ENCODE data around the gene COPG1.
A peak's percentile ranks its signal among the peaks of the same experiment; 100 is the strongest.

Gene COPG1

GRCh38 chr3:129277829-129278271 lies 28.4 kb downstream of the COPG1 start:
- Histone ChIP-seq H3K27me3 (ENCODE audit: insufficient read depth, low read length) (no peaks in the 10 kb centered on the region), H3K4me1 (ENCODE audit: insufficient read depth, low read length) (peaks cover 15% of the 10 kb centered on the region), H3K9me3 (ENCODE audit: low read length) (no peaks in the 10 kb centered on the region), H3K36me3 (ENCODE audit: insufficient read depth, low read length) (peaks cover 45% of the 10 kb centered on the region), H3K4me3 (ENCODE audit: low read length) (peak overlapping the region; percentile 56), H2AFZ (ENCODE audit: low read depth, low read length) (no peak overlapping the region)

- H3K27me3 ChIP-seq (ENCODE audit: insufficient read depth, low read length): no peaks in the 10 kb centered on the region
- peak within 1 kb of the TSS; percentile 95 for H2AFZ ChIP-seq (ENCODE audit: low read depth, low read length)
- peak within 1 kb of the TSS; percentile 56 for H3K4me3 ChIP-seq (ENCODE audit: low read length)
- no peaks in the 10 kb centered on the region for H3K9me3 ChIP-seq (ENCODE audit: low read length)
- peaks cover 15% of the 10 kb centered on the region for H3K4me1 ChIP-seq (ENCODE audit: insufficient read depth, low read length)
- H3K36me3 ChIP-seq (ENCODE audit: insufficient read depth, low read length): peaks cover 41% of the 10 kb centered on the region
These were observed 29.1 kb downstream of the COPG1 start, which contains the start of gene HMCES for GRCh38 chr3:129278439-129278965. TSS of gene HMCES (plus strand) at chr3:129278870. CDS start at chr3:129279733, 863 bp downstream.

- H3K4me1 ChIP-seq (ENCODE audit: insufficient read depth, low read length): peaks cover 15% of the 10 kb centered on the region
- peak overlapping the region; percentile 95 for H2AFZ ChIP-seq (ENCODE audit: low read depth, low read length)
- no peaks in the 10 kb centered on the region for H3K27me3 ChIP-seq (ENCODE audit: insufficient read depth, low read length)
- H3K4me3 ChIP-seq (ENCODE audit: low read length): peak overlapping the region; percentile 56
- H3K9me3 ChIP-seq (ENCODE audit: low read length): no peaks in the 10 kb centered on the region
- peaks cover 35% of the 10 kb centered on the region for H3K36me3 ChIP-seq (ENCODE audit: insufficient read depth, low read length)
These were observed 29.8 kb downstream of the COPG1 start for GRCh38 chr3:129278966-129279906.

- H3K4me1 ChIP-seq (ENCODE audit: insufficient read depth, low read length): peaks cover 15% of the 10 kb centered on the region
- no peak overlapping the region for H2AFZ ChIP-seq (ENCODE audit: low read depth, low read length)
- H3K4me3 ChIP-seq (ENCODE audit: low read length): peak overlapping the region; percentile 56
- H3K36me3 ChIP-seq (ENCODE audit: insufficient read depth, low read length): peaks cover 25% of the 10 kb centered on the region
- no peaks in the 10 kb centered on the region for H3K27me3 ChIP-seq (ENCODE audit: insufficient read depth, low read length)
- H3K9me3 ChIP-seq (ENCODE audit: low read length): no peaks in the 10 kb centered on the region
These were observed 30.8 kb downstream of the COPG1 start for GRCh38 chr3:129280183-129280582.

- H2AFZ ChIP-seq (ENCODE audit: low read depth, low read length): no peak overlapping the region
- H3K4me1 ChIP-seq (ENCODE audit: insufficient read depth, low read length): peaks cover 15% of the 10 kb centered on the region
- no peaks in the 10 kb centered on the region for H3K27me3 ChIP-seq (ENCODE audit: insufficient read depth, low read length)
- no peak overlapping the region for H3K4me3 ChIP-seq (ENCODE audit: low read length)
- H3K9me3 ChIP-seq (ENCODE audit: low read length): no peaks in the 10 kb centered on the region
- peaks cover 14% of the 10 kb centered on the region for H3K36me3 ChIP-seq (ENCODE audit: insufficient read depth, low read length)
These were observed 32.3 kb downstream of the COPG1 start for GRCh38 chr3:129281726-129282125.

- H3K27me3 ChIP-seq (ENCODE audit: insufficient read depth, low read length): no peaks in the 10 kb centered on the region
- H3K9me3 ChIP-seq (ENCODE audit: low read length): no peaks in the 10 kb centered on the region
- H3K4me1 ChIP-seq (ENCODE audit: insufficient read depth, low read length): peaks cover 13% of the 10 kb centered on the region
- H3K36me3 ChIP-seq (ENCODE audit: insufficient read depth, low read length): peaks cover 12% of the 10 kb centered on the region
- no peak overlapping the region for H3K4me3 ChIP-seq (ENCODE audit: low read length)
- no peak overlapping the region for H2AFZ ChIP-seq (ENCODE audit: low read depth, low read length)
These were observed 33.4 kb downstream of the COPG1 start for GRCh38 chr3:129282727-129283327.

GRCh38 chr3:129286081-129286480 lies 36.7 kb downstream of the COPG1 start:
- Histone ChIP-seq H2AFZ (ENCODE audit: low read depth, low read length) (no peak overlapping the region), H3K4me3 (ENCODE audit: low read length) (no peak overlapping the region), H3K36me3 (ENCODE audit: insufficient read depth, low read length) (peaks cover 33% of the 10 kb centered on the region)

GRCh38 chr3:129288446-129288845 lies 39.0 kb downstream of the COPG1 start:
- Histone ChIP-seq H2AFZ (ENCODE audit: low read depth, low read length) (no peak overlapping the region), H3K4me3 (ENCODE audit: low read length) (no peak overlapping the region), H3K9me3 (ENCODE audit: low read length) (no peaks in the 10 kb centered on the region), H3K36me3 (ENCODE audit: insufficient read depth, low read length) (peaks cover 45% of the 10 kb centered on the region), H3K27me3 (ENCODE audit: insufficient read depth, low read length) (no peaks in the 10 kb centered on the region), H3K4me1 (ENCODE audit: insufficient read depth, low read length) (no peaks in the 10 kb centered on the region)

More at GRCh38 chr3:129286081-129286480, 36.7 kb downstream of the COPG1 start:
- Histone ChIP-seq H3K9me3 (ENCODE audit: low read length) (no peaks in the 10 kb centered on the region), H3K27me3 (ENCODE audit: insufficient read depth, low read length) (no peaks in the 10 kb centered on the region), H3K4me1 (ENCODE audit: insufficient read depth, low read length) (no peaks in the 10 kb centered on the region)

- H3K27me3 ChIP-seq (ENCODE audit: insufficient read depth, low read length): no peaks in the 10 kb centered on the region
- no peak overlapping the region for H3K4me3 ChIP-seq (ENCODE audit: low read length)
- H3K36me3 ChIP-seq (ENCODE audit: insufficient read depth, low read length): peaks cover 48% of the 10 kb centered on the region
- no peaks in the 10 kb centered on the region for H3K9me3 ChIP-seq (ENCODE audit: low read length)
- no peaks in the 10 kb centered on the region for H3K4me1 ChIP-seq (ENCODE audit: insufficient read depth, low read length)
- no peak overlapping the region for H2AFZ ChIP-seq (ENCODE audit: low read depth, low read length)
These were observed 40.0 kb downstream of the COPG1 start for GRCh38 chr3:129289201-129289921.

GRCh38 chr3:129291236-129291886 lies 42.0 kb downstream of the COPG1 start:
- Histone ChIP-seq H3K27me3 (ENCODE audit: insufficient read depth, low read length) (no peaks in the 10 kb centered on the region), H2AFZ (ENCODE audit: low read depth, low read length) (no peak overlapping the region), H3K4me3 (ENCODE audit: low read length) (no peak overlapping the region), H3K36me3 (ENCODE audit: insufficient read depth, low read length) (peaks cover 54% of the 10 kb centered on the region), H3K9me3 (ENCODE audit: low read length) (no peaks in the 10 kb centered on the region), H3K4me1 (ENCODE audit: insufficient read depth, low read length) (no peaks in the 10 kb centered on the region)

GRCh38 chr3:129295286-129295685 lies 45.9 kb downstream of the COPG1 start:
- H2AFZ ChIP-seq (ENCODE audit: low read depth, low read length): no peak overlapping the region
- no peaks in the 10 kb centered on the region for H3K4me1 ChIP-seq (ENCODE audit: insufficient read depth, low read length)
- no peak overlapping the region for H3K4me3 ChIP-seq (ENCODE audit: low read length)
- H3K9me3 ChIP-seq (ENCODE audit: low read length): no peaks in the 10 kb centered on the region
- H3K27me3 ChIP-seq (ENCODE audit: insufficient read depth, low read length): no peaks in the 10 kb centered on the region
- H3K36me3 ChIP-seq (ENCODE audit: insufficient read depth, low read length): peaks cover 57% of the 10 kb centered on the region

GRCh38 chr3:129304146-129304961 lies 54.9 kb downstream of the COPG1 start:
- Histone ChIP-seq H3K4me3 (ENCODE audit: low read length) (no peak overlapping the region), H2AFZ (ENCODE audit: low read depth, low read length) (no peak overlapping the region), H3K36me3 (ENCODE audit: insufficient read depth, low read length) (peaks cover 47% of the 10 kb centered on the region)

More at GRCh38 chr3:129304146-129304961, 54.9 kb downstream of the COPG1 start:
- H3K9me3 ChIP-seq (ENCODE audit: low read length): no peaks in the 10 kb centered on the region
- no peaks in the 10 kb centered on the region for H3K27me3 ChIP-seq (ENCODE audit: insufficient read depth, low read length)
- H3K4me1 ChIP-seq (ENCODE audit: insufficient read depth, low read length): no peaks in the 10 kb centered on the region

All from neuron (in vitro differentiated cells).